Measurements from ENCODE around the gene DNAJC25. TPM values are rescaled to one million over a fixed set of nuclear protein-coding genes. Genes with fewer than 3 reads are reported as not detected.

The DNAJC25 gene
- total and polyA plus RNA-seq, 2 of the 8 experiments (the other 6 are each of a cell fraction or from before 2014, with no cell fraction given) = 2.7 to 6.2 TPM

- TF ChIP-seq EP300 (IDR thresholded peaks at IDR 0.05; ENCODE audit: borderline replicate concordance in 1 of 2, low read depth in 2 of 2, low read length in 2 of 2) = no peak
These were observed 65.7 kb downstream of the DNAJC25 start (continued) for GRCh38 chr9:111696796-111697195.
